ENCODE results near the gene SCG5. TPM values are rescaled to one million over a fixed set of nuclear protein-coding genes. Genes with fewer than 3 reads are reported as not detected.

The SCG5 gene
- total and polyA plus RNA-seq, 10 of the 15 experiments (the other 5 are each of a cell fraction or from before 2014, with no cell fraction given) = 0.13 to 0.62 (median 0.48) TPM

DNA sequence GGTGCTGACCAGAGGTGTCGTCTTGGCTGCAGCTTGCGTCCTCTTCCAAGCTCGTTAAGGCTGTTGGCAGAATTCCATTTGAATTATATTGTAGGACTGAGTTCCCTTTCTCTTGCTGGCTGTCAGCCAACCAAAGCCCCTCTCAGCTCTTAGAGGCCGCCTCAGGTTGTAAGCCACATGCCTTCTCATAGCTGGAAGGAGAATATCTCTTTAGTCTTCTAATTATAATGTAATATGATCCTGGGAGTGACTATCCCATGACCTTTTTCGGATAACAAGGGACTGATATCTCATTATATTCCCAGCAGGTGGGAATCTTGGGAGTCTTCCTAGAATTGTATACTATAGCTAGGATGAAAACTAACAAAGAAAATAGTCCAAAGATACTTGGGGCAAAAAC, 4.8 kb downstream of the SCG5 start (continued):
- TF ChIP-seq GABPA (IDR thresholded peaks at IDR 0.05; ENCODE audit: low read depth) = no peak
- no peak for TF ChIP-seq NFXL1 (IDR thresholded peaks at IDR 0.05; ENCODE audit: borderline replicate concordance)
- TF ChIP-seq SPI1 (IDR thresholded peaks at IDR 0.05; ENCODE audit: borderline replicate concordance, insufficient read depth, low read depth, low read length) = no peak

GRCh38 chr15:32649342-32649741, 7.8 kb downstream of the SCG5 start:
- Histone ChIP-seq H3K27ac (ENCODE audit: control insufficient read depth, insufficient read depth) (no peak overlapping the region), H3K79me2 (ENCODE audit: control insufficient read depth, insufficient read depth, low read length) (no peaks in the 10 kb centered on the region), H3K4me2 (ENCODE audit: control insufficient read depth, insufficient read depth) (no peak overlapping the region), H4K20me1 (ENCODE audit: control insufficient read depth, insufficient read depth) (no peaks in the 10 kb centered on the region), H3K9me3 (replicated peaks; ENCODE audit: control insufficient read depth, insufficient read depth, low read length) (no peaks in the 10 kb centered on the region), H3K4me1 (ENCODE audit: control insufficient read depth, insufficient read depth, low read length) (no peaks in the 10 kb centered on the region), H2AFZ (ENCODE audit: control insufficient read depth, low read depth, low read length) (no peak overlapping the region), H3K4me3 (no peak overlapping the region), H3K9ac (ENCODE audit: control insufficient read depth, insufficient read depth, low read length) (no peak overlapping the region), H3K36me3 (ENCODE audit: control insufficient read depth in 2 of 2, insufficient read depth in 2 of 2, low read length in 1 of 2) (peaks cover 0 to 8% of the 10 kb centered on the region in 2 experiments; a peak in 2 of 4 replicates), H3K27me3 (replicated peaks in 1 of 2; ENCODE audit: control insufficient read depth in 2 of 2, insufficient read depth in 2 of 2, low read length in 1 of 2) (no peaks in the 10 kb centered on the region)
- ChIA-PET SMC1A (ENCODE audit: uncharacterized antibody, unreplicated experiment) (interaction anchor here (1.4 to 3.8 kb wide), 3 partner anchors 10 to 13 kb away, joined by 3 to 22 read pairs (median 6); no protein-coding TSS in a partner anchor), CTCF (interaction anchor here (0.6 to 3.3 kb wide), 8 partner anchors 13 to 347 kb away, joined by 3 to 13 read pairs (median 3); no protein-coding TSS in a partner anchor), POLR2A (interaction anchor here (1.4 kb wide), 1 partner anchor 13 kb away, joined by 3 read pairs; no protein-coding TSS in a partner anchor), RAD21 (ENCODE audit: unreplicated experiment) (no interaction called here)
- no peak for FAIRE-seq
- intact Hi-C loops (cut with micrococcal nuclease; ENCODE audit: unreplicated experiment) (no loop called here), in situ Hi-C loops (cut with MboI) (no loop called here)
- no TSS peak for BruUV-seq (replicated peaks)
- DNase-seq (ENCODE audit: low read depth, low spot score) = no peak
- no peak for ATAC-seq
- TF ChIP-seq CTCF (IDR thresholded peaks at IDR 0.05 in 2 of 3, conservative IDR thresholded peaks at IDR 0.05 in 1 of 3; ENCODE audit: control insufficient read depth in 2 of 3, extremely low read depth in 1 of 3, insufficient read depth in 1 of 3, low read depth in 3 of 3, low read length in 3 of 3) = 0 out of 6 replicates have a peak, but pooled peaks of 2 of the 3 experiments have one; percentile 17 to 22
- TF ChIP-seq ZBED1 (IDR thresholded peaks at IDR 0.05; ENCODE audit: borderline replicate concordance) = no peak
- WGBS (ENCODE audit: insufficient coverage, insufficient replicate concordance, low lambda C conversion rate, missing lambda C conversion rate) = 90% methylated on average over 5 of the region's 5 CpGs
